ENCODE measurements around the gene TMEM212. TPM values are rescaled to one million over a fixed set of nuclear protein-coding genes. Genes with fewer than 3 reads are reported as not detected.

Gene TMEM212
- total RNA-seq, 5 donors from 2014 or later (not counting 1 experiment from before 2014, with no cell fraction given), result not detected

DNA sequence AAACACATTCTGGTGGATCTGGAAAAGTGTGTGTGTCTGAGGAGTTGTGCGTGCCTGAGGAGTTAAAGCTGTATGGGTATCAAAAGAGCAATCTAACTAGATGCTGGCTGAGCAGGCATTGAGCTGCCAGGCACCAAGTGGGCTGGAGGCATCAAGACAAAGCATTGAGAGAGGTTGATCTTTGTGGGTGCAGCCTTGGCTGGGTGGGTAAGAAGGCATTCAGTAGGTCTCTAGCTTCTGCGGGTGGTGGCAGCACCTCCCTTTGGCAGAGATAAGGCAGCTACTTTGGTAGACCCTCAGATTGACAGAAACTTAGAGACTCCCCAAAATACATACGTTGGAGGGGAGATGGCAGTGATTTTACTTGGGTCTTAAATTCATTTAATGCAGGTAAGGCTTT is 15.8 kb upstream of the TMEM212 start:
- ATAC-seq (replicated peaks in 1 of 4) (peak in 1 of 4 experiments; percentile 51), DNase-seq (no peak)
- peaks cover 0 to 4% of the 10 kb centered on the region in 2 experiments for H3K27me3 ChIP-seq (replicated peaks in 1 of 2; ENCODE audit: control insufficient read depth in 2 of 2, extremely low read depth in 1 of 2, insufficient read depth in 2 of 2, low read length in 1 of 2)
- ChIA-PET CTCF (interaction anchor here in 1 of 2 donors (0.7 kb wide), 1 partner anchor 531 kb away, joined by 6 read pairs; no protein-coding TSS in a partner anchor), POLR2A (no interaction called here)
- H3K36me3 ChIP-seq (ENCODE audit: control insufficient read depth in 2 of 2, extremely low read depth in 1 of 2, insufficient read depth in 1 of 2, low read length in 1 of 2), result no peaks in the 10 kb centered on the region
- H3K27ac Mint-ChIP-seq, result peak overlapping the region; percentile 58 to 60
- no peak overlapping the region for H3K4me3 Mint-ChIP-seq
- no peak overlapping the region for H3K27ac ChIP-seq (ENCODE audit: low read length)
- H3K4me3 ChIP-seq (ENCODE audit: control insufficient read depth in 1 of 2, extremely low read depth in 1 of 2, low read length in 1 of 2), result no peak overlapping the region
- no peaks in the 10 kb centered on the region for H3K36me3 Mint-ChIP-seq
- H3K27me3 Mint-ChIP-seq, result peaks cover 6 to 15% of the 10 kb centered on the region in 2 donors
- H3K4me1 ChIP-seq (ENCODE audit: control insufficient read depth in 1 of 2, extremely low read depth in 1 of 2, insufficient read depth in 2 of 2, low read length in 2 of 2), result no peaks in the 10 kb centered on the region
- H3K4me1 Mint-ChIP-seq, result peaks cover 0 to 17% (median 15%) of the 10 kb centered on the region in 3 donors
- H3K9me3 Mint-ChIP-seq, result no peaks in the 10 kb centered on the region
- WGBS (ENCODE audit: insufficient coverage), result 79% methylated on average over 1 of the region's 3 CpGs
- H3K9me3 ChIP-seq, result no peaks in the 10 kb centered on the region

DNA sequence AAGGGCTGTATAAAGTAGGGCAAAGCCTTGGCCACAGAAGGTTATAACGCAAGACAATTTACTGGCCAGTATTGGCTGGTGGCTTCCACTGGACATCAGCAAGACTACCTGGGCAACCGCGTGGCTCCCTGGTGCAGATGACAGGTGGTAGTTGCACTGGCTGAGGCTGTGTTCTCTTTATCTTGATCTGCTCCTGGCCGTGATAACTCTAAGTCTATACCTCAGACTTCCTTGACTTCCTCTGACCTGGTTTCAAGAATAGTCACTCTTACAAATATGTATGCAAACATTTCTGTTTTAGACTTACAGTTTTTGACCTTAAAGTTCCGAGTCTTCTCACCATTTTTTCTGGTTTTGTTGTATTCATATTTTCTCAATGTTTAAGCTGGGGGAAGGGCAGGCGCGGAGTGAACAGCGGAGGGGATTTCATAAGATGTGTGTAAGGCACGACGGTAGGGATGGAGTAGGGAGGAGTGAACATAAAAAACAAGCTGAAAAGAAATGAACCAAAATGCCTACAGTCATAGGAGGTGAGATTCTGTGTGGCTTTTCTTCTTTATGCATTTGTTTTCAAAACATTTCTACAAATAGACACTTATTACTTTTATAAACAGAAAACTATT is 15.2 kb upstream of the TMEM212 start:
- DNase-seq (no peak), ATAC-seq (replicated peaks in 1 of 4) (peak in 1 of 4 experiments; percentile 81)
- Mint-ChIP-seq H3K4me1 (peaks cover 0 to 17% (median 15%) of the 10 kb centered on the region in 3 donors), H3K36me3 (no peaks in the 10 kb centered on the region), H3K27ac (peak overlapping the region; percentile 79 to 87), H3K27me3 (peaks cover 6 to 15% of the 10 kb centered on the region in 2 donors), H3K4me3 (peak overlapping the region in 2 of 3 donors; percentile 47 to 61), H3K9me3 (no peaks in the 10 kb centered on the region)
- CTCF ChIA-PET, result interaction anchor here in 1 of 2 donors (0.6 to 1.9 kb wide), 2 partner anchors 10 to 56 kb away, joined by 4 to 7 read pairs; no protein-coding TSS in a partner anchor
- H3K4me3 ChIP-seq (ENCODE audit: control insufficient read depth in 1 of 2, extremely low read depth in 1 of 2, low read length in 1 of 2), result no peak overlapping the region
- H3K36me3 ChIP-seq (ENCODE audit: control insufficient read depth in 2 of 2, extremely low read depth in 1 of 2, insufficient read depth in 1 of 2, low read length in 1 of 2), result no peaks in the 10 kb centered on the region
- H3K27me3 ChIP-seq (replicated peaks in 1 of 2; ENCODE audit: control insufficient read depth in 2 of 2, extremely low read depth in 1 of 2, insufficient read depth in 2 of 2, low read length in 1 of 2), result peaks cover 0 to 4% of the 10 kb centered on the region in 2 experiments
- H3K9me3 ChIP-seq, result no peaks in the 10 kb centered on the region
- peak overlapping the region; percentile 21 for H3K27ac ChIP-seq (ENCODE audit: low read length)
- POLR2A ChIA-PET, result no interaction called here
- 47% methylated on average over 7 of the region's 10 CpGs for WGBS (ENCODE audit: insufficient coverage)
- no peaks in the 10 kb centered on the region for H3K4me1 ChIP-seq (ENCODE audit: control insufficient read depth in 1 of 2, extremely low read depth in 1 of 2, insufficient read depth in 2 of 2, low read length in 2 of 2)

DNA sequence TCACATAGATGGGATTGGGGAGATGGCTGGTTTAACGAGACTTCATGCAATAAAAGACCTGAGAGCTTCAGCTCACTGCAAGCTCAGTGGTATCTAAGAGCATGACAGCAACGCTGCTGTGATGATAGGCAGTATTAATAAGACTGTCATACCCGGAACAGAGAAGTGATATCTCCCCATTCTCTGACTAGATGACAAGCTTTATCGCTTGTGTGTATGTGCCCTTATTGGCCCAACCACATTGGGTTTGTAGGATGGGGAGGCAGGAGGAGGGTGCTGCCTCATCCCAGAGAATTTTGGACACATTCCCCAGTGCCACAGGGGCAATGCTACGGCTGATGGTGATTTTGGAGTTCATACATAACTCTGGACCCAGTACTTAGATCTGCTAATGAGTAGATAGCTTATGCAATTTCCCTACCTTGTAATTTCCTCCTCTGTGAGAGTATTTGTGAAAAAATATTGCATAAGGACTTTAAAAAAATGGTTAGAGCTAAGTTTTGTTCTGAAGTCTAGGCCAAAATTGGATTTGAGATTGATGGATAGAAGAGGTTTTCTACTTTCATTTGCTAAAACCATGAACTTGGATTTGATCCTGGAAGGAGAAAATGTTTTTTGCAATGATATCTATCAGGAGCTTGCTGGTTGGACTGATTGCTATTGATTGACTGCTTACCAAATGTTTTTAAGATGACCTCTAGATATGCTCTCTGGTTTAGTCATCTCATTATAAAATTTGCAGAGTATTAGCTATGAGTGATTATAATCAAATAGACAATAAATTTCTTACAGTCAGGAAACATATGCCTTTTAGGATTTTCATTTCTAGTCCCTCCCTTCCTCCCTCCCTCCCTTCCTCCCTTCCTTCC is 14.0 kb upstream of the TMEM212 start:
- POLR2A ChIA-PET, result no interaction called here
- Mint-ChIP-seq H3K9me3 (no peaks in the 10 kb centered on the region), H3K4me3 (no peak overlapping the region), H3K36me3 (no peaks in the 10 kb centered on the region), H3K27ac (no peak overlapping the region), H3K27me3 (peaks cover 6 to 15% of the 10 kb centered on the region in 2 donors), H3K4me1 (peaks cover 0 to 17% (median 15%) of the 10 kb centered on the region in 3 donors)
- WGBS (ENCODE audit: insufficient coverage), result 100% methylated on average over 1 of the region's 5 CpGs
- Histone ChIP-seq H3K4me1 (ENCODE audit: control insufficient read depth in 1 of 2, extremely low read depth in 1 of 2, insufficient read depth in 2 of 2, low read length in 2 of 2) (no peaks in the 10 kb centered on the region), H3K9me3 (no peaks in the 10 kb centered on the region), H3K4me3 (ENCODE audit: control insufficient read depth in 1 of 2, extremely low read depth in 1 of 2, low read length in 1 of 2) (no peak overlapping the region), H3K27ac (ENCODE audit: low read length) (no peak overlapping the region), H3K36me3 (ENCODE audit: control insufficient read depth in 2 of 2, extremely low read depth in 1 of 2, insufficient read depth in 1 of 2, low read length in 1 of 2) (no peaks in the 10 kb centered on the region), H3K27me3 (replicated peaks in 1 of 2; ENCODE audit: control insufficient read depth in 2 of 2, extremely low read depth in 1 of 2, insufficient read depth in 2 of 2, low read length in 1 of 2) (peaks cover 0 to 4% of the 10 kb centered on the region in 2 experiments)
- ATAC-seq (replicated peaks in 1 of 4) (no peak), DNase-seq (no peak)
- CTCF ChIA-PET, result interaction anchor here in 1 of 2 donors (0.6 to 1.9 kb wide), 2 partner anchors 57 to 745 kb away, joined by 4 to 7 read pairs; no protein-coding TSS in a partner anchor

DNA sequence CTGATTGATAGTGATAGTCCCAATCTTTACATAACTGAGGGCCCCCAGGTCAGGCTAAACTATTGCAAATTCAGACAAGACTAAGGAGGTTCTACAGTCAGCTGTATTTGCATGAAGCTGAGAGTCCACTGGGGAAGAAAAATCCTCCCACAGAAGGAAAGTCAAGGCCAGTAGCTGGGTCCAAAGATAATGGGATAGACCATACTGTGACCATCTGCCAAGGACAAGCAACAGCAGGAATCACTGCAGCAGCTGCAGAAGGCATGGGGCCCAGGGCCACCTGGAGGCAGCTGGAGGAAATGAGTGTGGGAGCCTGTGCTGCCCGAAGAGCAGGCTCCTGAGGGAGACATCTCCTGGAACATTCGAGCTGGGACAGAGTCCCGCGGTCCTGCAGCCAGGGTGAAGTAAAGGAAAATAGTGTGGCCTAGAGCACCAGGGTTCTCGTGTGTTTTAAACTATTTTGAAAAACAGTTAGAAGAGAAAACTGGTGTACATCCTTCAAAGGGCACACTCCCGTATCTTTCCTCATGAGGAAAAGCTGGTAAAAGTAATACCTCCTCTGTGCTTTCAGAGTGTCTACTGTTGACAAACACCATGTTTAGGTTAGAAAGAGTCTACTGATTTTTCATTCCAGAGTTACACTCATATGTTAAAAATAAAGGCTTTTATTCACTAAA is 13.2 kb upstream of the TMEM212 start:
- ChIA-PET POLR2A (interaction anchor here in 1 of 2 donors (0.7 kb wide), 1 partner anchor 442 kb away, joined by 3 read pairs; no protein-coding TSS in a partner anchor), CTCF (interaction anchor here in 1 of 2 donors (1.9 kb wide), 1 partner anchor 58 kb away, joined by 7 read pairs; no protein-coding TSS in a partner anchor)
- Mint-ChIP-seq H3K9me3 (no peaks in the 10 kb centered on the region), H3K27ac (no peak overlapping the region), H3K4me1 (peaks cover 0 to 17% (median 15%) of the 10 kb centered on the region in 3 donors), H3K27me3 (peaks cover 6 to 15% of the 10 kb centered on the region in 2 donors), H3K36me3 (no peaks in the 10 kb centered on the region), H3K4me3 (no peak overlapping the region)
- H3K27me3 ChIP-seq (replicated peaks in 1 of 2; ENCODE audit: control insufficient read depth in 2 of 2, extremely low read depth in 1 of 2, insufficient read depth in 2 of 2, low read length in 1 of 2), result peaks cover 0 to 4% of the 10 kb centered on the region in 2 experiments
- H3K4me3 ChIP-seq (ENCODE audit: control insufficient read depth in 1 of 2, extremely low read depth in 1 of 2, low read length in 1 of 2), result no peak overlapping the region
- H3K4me1 ChIP-seq (ENCODE audit: control insufficient read depth in 1 of 2, extremely low read depth in 1 of 2, insufficient read depth in 2 of 2, low read length in 2 of 2), result no peaks in the 10 kb centered on the region
- WGBS (ENCODE audit: insufficient coverage), result 26% methylated on average over 4 of the region's 6 CpGs
- ATAC-seq (replicated peaks in 1 of 4), result no peak
- peak in 1 of 35 experiments; percentile 5 for DNase-seq
- H3K36me3 ChIP-seq (ENCODE audit: control insufficient read depth in 2 of 2, extremely low read depth in 1 of 2, insufficient read depth in 1 of 2, low read length in 1 of 2), result no peaks in the 10 kb centered on the region
- no peak overlapping the region for H3K27ac ChIP-seq (ENCODE audit: low read length)
- no peaks in the 10 kb centered on the region for H3K9me3 ChIP-seq

DNA sequence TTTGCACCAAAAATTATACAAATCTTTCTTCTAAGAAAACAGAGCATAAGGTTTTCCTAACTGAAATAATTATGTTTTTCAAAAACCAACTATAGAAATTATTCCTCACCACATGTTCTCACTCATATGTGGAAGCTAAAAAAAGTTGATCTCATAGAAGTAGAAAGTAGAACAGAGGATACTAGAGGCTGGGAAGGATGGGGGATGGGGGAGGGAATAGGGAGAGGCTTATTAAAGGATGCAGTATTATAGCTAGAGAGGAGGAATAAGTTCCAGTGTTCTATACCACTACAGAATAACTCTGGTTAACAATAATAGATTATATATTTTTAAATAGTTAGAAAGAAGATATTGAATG is 12.7 kb upstream of the TMEM212 start:
- H3K9me3 Mint-ChIP-seq, result no peaks in the 10 kb centered on the region
- CTCF ChIA-PET, result no interaction called here

DNA sequence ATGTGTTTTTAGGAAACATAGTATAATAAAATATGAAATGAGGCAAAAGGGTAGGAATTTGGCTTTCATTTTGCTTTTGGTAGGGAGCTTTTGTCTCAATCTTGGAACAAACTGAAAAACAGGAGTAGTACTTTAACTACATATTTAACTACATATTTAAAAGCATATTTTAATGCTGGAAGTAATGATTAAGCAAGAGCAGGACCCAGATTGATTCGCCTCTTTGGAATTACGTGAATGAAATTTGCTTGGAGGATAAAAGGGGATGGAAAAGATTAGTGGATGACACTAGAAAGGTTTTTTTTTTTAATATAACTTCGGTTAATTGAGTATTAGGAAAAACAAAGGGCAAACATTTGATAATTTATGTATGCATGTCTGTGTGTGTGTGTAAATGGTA is 11.2 kb upstream of the TMEM212 start:
- ChIA-PET CTCF (no interaction called here), POLR2A (no interaction called here)
- H3K36me3 ChIP-seq (ENCODE audit: control insufficient read depth in 2 of 2, extremely low read depth in 1 of 2, insufficient read depth in 1 of 2, low read length in 1 of 2), result no peaks in the 10 kb centered on the region
- 46% methylated on average over 2 of the region's 3 CpGs for WGBS (ENCODE audit: insufficient coverage)
- H3K27me3 ChIP-seq (replicated peaks in 1 of 2; ENCODE audit: control insufficient read depth in 2 of 2, extremely low read depth in 1 of 2, insufficient read depth in 2 of 2, low read length in 1 of 2), result peaks cover 0 to 4% of the 10 kb centered on the region in 2 experiments
- no peak for ATAC-seq (replicated peaks in 1 of 4)
- H3K4me3 ChIP-seq (ENCODE audit: control insufficient read depth in 1 of 2, extremely low read depth in 1 of 2, low read length in 1 of 2), result no peak overlapping the region
- Mint-ChIP-seq H3K27ac (no peak overlapping the region), H3K9me3 (no peaks in the 10 kb centered on the region), H3K4me3 (no peak overlapping the region), H3K27me3 (peaks cover 3 to 15% of the 10 kb centered on the region in 2 donors), H3K4me1 (peaks cover 0 to 14% (median 13%) of the 10 kb centered on the region in 3 donors), H3K36me3 (no peaks in the 10 kb centered on the region)
- H3K9me3 ChIP-seq, result no peaks in the 10 kb centered on the region
- H3K4me1 ChIP-seq (ENCODE audit: control insufficient read depth in 1 of 2, extremely low read depth in 1 of 2, insufficient read depth in 2 of 2, low read length in 2 of 2), result no peaks in the 10 kb centered on the region
- H3K27ac ChIP-seq (ENCODE audit: low read length), result no peak overlapping the region
- no peak for DNase-seq

More for the DNA sequence above, 12.7 kb upstream of the TMEM212 start:
- peaks cover 3 to 15% of the 10 kb centered on the region in 2 donors for H3K27me3 Mint-ChIP-seq
- POLR2A ChIA-PET, result interaction anchor here in 1 of 2 donors (0.7 kb wide), 1 partner anchor 441 kb away, joined by 3 read pairs; no protein-coding TSS in a partner anchor
- no peak overlapping the region for H3K4me3 Mint-ChIP-seq
- Histone ChIP-seq H3K27ac (ENCODE audit: low read length) (no peak overlapping the region), H3K27me3 (replicated peaks in 1 of 2; ENCODE audit: control insufficient read depth in 2 of 2, extremely low read depth in 1 of 2, insufficient read depth in 2 of 2, low read length in 1 of 2) (peaks cover 0 to 4% of the 10 kb centered on the region in 2 experiments), H3K4me3 (ENCODE audit: control insufficient read depth in 1 of 2, extremely low read depth in 1 of 2, low read length in 1 of 2) (no peak overlapping the region), H3K4me1 (ENCODE audit: control insufficient read depth in 1 of 2, extremely low read depth in 1 of 2, insufficient read depth in 2 of 2, low read length in 2 of 2) (no peaks in the 10 kb centered on the region), H3K9me3 (no peaks in the 10 kb centered on the region), H3K36me3 (ENCODE audit: control insufficient read depth in 2 of 2, extremely low read depth in 1 of 2, insufficient read depth in 1 of 2, low read length in 1 of 2) (no peaks in the 10 kb centered on the region)
- ATAC-seq (replicated peaks in 1 of 4), result no peak
- peaks cover 0 to 17% (median 15%) of the 10 kb centered on the region in 3 donors for H3K4me1 Mint-ChIP-seq
- no peak for DNase-seq
- H3K36me3 Mint-ChIP-seq, result no peaks in the 10 kb centered on the region
- no peak overlapping the region for H3K27ac Mint-ChIP-seq

Data from T-cell (primary cell).